Stromal cell of bone marrow (primary cell): ENCODE results near the gene MYO3B.

Experiments
- DNase-seq: peaks from one replicate; pipeline ENCODE4 v3.0.0-alpha.2; 2012; ENCODE audit warnings: low read depth

Gene MYO3B, protein sequence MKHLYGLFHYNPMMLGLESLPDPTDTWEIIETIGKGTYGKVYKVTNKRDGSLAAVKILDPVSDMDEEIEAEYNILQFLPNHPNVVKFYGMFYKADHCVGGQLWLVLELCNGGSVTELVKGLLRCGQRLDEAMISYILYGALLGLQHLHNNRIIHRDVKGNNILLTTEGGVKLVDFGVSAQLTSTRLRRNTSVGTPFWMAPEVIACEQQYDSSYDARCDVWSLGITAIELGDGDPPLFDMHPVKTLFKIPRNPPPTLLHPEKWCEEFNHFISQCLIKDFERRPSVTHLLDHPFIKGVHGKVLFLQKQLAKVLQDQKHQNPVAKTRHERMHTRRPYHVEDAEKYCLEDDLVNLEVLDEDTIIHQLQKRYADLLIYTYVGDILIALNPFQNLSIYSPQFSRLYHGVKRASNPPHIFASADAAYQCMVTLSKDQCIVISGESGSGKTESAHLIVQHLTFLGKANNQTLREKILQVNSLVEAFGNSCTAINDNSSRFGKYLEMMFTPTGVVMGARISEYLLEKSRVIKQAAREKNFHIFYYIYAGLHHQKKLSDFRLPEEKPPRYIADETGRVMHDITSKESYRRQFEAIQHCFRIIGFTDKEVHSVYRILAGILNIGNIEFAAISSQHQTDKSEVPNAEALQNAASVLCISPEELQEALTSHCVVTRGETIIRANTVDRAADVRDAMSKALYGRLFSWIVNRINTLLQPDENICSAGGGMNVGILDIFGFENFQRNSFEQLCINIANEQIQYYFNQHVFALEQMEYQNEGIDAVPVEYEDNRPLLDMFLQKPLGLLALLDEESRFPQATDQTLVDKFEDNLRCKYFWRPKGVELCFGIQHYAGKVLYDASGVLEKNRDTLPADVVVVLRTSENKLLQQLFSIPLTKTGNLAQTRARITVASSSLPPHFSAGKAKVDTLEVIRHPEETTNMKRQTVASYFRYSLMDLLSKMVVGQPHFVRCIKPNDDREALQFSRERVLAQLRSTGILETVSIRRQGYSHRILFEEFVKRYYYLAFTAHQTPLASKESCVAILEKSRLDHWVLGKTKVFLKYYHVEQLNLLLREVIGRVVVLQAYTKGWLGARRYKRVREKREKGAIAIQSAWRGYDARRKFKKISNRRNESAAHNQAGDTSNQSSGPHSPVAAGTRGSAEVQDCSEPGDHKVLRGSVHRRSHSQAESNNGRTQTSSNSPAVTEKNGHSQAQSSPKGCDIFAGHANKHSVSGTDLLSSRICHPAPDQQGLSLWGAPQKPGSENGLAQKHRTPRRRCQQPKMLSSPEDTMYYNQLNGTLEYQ (N-terminal part only)

DNA sequence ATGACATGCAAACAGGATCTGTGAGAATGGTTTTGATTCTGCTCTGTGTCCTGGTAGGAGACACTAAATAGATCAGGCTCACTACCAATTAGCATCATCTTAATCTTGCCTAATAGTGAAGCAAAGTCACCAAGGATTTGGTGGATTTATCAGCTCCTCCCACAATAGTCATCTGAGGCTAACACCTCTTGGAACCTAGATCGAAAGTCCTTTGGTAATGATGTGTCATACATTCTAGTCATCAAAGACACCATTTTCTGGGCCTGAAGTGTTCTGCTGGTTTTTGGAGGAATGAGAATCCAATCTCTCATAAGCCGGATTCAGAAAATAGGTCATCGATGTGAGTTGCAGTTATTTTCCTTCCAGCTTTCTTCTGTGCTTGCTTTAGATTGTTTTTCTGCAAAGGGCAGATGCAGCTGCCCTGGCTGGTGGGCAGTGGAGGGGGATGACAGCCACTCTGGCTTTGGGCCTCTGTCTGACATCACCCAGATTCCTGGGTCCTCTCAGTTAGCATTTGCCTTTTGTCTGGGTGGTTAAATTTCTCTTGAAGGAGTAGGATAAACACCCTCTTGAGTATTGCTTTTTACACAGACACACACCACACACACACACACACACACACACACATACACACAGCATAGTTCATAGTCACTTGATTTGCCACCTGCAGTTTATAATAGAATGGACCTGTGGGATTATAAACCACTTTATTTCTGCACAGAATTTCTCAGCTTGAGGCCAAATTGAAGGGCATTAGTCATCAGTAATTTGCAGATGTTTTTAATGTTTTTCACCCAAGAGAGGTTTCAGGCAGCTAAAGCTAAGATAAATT, at the start of gene MYO3B:
MYO3B (plus strand) TSS at position 198 of the 832 bp plus-strand sequence; CDS start at position 339, 141 bp downstream.
- peak; percentile 40 for DNase-seq

DNA sequence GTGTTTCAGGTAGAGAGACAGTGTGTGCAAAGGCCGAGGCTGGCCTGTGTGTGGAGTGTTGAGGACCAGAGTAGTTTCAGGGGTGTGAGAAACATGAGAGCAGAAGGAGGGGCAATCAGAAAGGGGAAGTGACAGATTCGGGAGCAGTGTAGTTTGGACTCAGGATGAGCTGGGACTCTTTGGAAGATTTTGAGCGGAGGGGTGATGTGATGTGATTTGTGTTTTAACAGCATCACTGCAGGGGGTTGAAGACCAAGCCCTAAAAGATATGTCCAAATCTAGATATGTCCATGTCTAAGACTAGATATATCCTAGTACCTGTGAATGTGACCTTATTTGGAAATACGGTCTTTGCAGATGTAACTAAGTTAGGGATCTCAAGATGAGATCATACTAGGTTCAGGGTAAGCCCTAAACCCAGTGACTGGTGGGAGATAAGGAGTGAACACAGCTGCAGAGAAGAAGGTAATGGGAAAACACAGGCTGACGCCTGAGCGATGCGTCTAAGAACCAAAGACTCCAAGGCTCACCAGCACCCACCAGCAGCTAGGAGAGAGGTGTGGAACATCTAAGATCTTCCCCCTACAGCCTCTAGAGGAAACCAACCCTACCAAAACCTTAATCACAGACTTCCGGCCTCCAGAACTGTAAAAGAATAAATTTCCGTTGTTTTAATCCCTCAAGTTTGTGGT, 38.5 kb upstream of the MYO3B start:
- no peak for DNase-seq

DNA sequence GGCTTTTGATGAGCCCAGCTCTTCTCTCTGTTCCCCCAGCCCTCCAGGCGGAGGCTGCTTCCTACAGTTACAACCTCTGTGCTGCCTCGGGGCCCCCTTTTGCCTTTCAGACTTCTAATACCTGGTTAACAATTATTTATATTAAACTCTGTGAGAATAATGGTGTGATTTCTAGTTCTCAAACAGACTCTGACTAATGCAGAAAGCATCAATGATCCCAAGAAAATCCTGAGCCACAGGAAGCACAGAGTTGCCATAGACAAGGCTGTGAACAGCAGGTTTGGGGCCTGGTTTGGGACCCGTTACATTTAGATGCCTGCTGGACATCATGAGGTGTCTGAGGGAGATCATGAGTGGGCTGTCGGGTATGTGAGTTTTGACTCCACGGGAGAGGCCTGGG, 37.4 kb upstream of the MYO3B start:
- DNase-seq: no peak

DNA sequence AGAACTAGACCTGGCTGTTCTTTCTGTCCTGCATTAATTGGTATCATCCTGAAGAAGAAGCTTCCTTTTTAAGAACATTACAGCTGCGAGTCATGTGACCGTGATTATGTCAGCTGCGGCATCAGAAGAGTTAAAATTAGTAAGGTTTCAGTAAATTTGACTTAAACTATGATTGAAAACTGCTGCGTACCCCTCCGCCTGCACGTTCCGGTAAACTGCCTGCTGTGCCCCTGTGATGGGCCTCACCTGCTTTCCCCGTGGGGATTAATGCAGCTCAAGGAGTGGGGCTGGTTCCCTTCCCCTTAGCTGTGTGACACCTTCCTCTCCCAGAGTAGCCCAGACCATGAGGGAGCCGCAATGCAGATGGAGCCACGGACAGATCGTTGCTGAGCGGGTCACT, 36.1 kb upstream of the MYO3B start:
- no peak for DNase-seq

GRCh38 chr2:170142502-170142901, 35.4 kb upstream of the MYO3B start:
- no peak for DNase-seq

DNA sequence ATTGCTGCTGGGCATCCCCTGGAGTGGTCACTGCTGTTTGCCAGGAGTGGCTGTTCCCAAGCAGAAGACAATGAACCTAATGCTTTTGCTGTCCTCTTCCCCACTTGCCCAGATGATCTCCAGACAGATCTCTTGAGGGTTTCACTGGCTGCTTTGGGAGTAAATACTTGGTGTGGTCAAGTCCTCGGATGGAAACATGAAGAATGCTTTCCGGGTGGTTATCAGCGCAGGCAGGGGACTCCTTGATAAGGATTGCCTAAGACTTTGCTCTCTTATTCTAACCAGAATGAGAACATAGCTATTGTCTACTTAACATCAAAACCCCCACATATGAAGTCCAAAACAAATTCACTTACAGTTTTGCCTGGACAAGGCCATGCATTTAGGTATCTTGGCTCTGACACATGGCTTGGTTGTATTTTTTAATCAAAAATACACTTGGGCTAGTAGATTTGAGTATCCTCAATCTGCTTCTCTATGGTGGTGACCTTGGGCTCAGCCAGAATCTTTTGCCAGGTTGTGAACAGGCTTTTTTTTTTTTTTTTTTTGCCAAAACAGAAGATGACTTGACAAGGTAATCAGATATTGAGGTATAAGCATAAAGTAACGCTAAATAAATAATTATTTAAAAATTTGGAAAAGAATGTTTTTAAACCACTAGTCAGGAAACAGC, 34.8 kb upstream of the MYO3B start:
- no peak for DNase-seq

DNA sequence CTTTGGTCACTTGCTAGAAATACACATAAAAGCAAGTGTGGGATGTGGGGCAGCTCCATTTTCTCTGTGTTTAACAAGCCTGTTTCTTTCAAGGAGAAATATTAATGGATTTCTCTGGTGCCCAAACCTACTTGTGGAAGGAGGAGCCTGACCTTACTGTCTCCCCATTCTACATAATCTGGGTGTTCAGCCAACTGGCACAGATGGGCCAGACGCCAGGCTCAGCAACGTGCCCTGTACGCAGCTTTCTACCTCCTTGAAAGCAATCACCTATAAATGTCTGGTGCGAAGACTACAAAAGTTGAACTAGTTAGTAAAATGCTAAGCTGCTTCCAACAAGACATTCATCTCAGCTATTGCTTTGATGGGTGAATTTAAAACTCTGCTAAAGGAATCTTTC, 33.2 kb upstream of the MYO3B start:
- DNase-seq: no peak

DNA sequence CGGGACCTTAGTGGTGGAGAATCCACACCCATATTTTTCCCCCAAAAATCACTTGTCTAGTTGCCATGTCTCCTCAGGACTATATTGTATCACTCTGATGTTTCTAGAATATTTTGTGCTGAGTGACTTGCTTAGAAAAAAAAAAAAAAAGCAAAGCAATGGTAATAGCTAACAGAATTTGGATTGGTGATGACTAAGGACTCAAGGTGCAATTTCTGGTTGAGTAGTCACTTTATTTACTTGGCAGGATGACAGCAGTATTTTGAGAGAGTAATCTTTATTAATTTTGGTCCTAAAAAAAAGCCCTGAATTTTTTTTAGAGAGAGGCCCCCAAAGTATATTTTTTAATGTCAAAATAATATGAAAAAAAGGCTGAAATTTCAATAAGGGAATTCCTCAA, 32.8 kb upstream of the MYO3B start:
- DNase-seq: no peak

DNA sequence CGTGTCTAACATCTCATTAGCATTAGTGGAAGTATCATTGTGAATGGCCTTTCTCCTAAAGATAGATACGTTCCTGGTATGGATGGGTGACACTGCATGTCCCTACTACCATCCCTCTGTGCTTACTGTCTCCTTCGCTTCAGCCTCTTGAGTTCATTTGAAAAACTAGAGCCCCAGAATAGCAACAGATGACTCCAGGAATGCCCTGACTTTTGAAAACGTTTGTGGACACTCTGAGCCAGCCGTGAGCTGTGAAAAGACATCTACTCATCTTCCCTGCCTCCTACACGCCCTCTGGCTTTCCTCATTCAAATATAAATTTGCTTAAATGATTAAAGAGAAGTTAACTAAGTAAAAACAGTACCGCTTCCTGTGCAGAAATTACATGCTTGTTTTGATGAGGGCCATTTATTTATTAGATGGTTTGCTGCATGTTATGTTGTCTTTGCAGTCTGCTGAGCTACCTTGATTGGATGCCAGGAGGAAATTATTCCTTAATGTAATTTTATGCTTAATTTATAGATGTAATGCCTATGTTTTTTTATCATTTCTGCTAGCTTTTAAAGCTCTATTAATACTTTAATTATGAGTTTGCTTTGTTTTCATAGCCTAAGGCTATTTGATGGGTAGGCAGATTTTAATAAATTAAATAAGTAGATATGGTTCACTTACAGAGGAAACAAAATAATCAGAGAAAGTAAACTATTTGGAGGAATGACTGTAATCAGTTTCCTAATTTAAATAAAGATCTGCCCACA, 32.1 kb upstream of the MYO3B start:
- DNase-seq: no peak

- DNase-seq: no peak
Measured at GRCh38 chr2:170146784-170147183, 31.2 kb upstream of the MYO3B start.

DNA sequence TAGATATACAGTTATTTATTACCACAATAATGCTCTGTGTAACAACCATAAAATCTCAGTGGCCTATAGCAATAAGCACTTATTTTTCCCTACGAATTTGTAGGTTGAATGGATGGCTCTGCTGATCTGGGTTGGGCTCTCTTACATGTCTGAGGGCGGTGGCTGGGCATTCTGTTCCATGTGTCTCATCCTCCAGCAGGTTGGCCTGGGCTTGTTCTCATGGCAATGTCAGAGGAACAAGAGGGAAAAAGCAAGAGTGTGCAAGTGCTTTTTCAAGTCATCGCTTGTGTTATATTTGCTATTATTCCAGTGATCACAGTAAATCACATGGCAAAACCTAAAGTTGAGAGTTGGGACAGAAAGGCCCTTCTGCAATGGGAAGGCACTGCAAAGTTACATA, 30.4 kb upstream of the MYO3B start:
- DNase-seq: no peak

- no peak for DNase-seq
Measured at GRCh38 chr2:170148161-170148560, 29.8 kb upstream of the MYO3B start.

GRCh38 chr2:170152421-170152820, 25.5 kb upstream of the MYO3B start:
- no peak for DNase-seq

GRCh38 chr2:170155022-170155722, 22.8 kb upstream of the MYO3B start:
- DNase-seq: no peak

- no peak for DNase-seq
Measured at GRCh38 chr2:170155723-170156253, 22.2 kb upstream of the MYO3B start.

DNA sequence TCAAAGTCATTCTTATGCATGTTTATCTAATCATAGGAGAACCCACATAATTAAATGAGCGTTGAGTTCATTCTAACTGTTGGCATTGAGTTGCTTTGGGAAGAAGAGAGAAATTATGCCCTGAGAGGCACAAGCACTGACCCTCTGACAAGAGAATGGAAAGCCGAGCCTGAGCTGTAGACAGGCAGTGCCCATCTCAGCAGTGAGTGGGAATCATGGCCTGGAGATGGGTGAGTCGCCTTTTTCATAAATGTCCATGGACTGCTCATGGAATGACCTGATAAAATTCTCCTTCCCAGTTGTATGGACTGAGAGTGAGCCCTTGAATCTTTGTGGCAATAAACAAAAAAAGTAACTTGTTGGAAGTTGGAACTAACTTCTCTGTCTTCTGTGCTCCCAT, 21.4 kb upstream of the MYO3B start:
- DNase-seq: no peak

DNA sequence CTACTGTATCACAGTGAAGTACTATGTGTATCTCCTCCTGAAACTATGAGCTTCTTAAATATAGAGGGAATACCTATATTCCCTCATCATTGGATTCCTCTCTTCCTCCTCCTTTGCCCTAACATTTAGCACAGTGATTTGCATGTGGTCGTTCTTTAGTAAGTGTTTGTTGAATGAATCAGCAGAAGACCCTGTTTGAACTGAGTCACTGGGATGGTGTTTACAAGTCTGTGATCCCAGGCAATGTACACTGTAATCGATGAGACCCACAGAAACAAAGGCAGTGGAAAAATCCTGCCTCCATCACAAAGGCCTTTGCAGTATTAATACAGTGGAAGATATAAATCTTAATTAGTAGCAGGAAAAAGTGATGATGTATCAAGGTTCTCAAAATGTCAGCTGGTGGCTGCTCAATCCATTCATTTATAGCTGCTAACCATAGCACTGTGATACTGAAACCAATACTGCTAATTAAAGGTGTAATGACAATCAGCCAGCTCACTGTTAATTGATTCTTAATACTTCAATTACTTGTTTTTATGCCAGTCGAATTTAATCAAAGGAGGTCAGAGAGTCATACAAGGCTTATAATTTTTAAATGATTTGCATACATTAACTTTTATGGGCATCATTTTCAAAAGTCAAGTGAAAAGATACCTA, 20.8 kb upstream of the MYO3B start:
- DNase-seq: no peak

DNA sequence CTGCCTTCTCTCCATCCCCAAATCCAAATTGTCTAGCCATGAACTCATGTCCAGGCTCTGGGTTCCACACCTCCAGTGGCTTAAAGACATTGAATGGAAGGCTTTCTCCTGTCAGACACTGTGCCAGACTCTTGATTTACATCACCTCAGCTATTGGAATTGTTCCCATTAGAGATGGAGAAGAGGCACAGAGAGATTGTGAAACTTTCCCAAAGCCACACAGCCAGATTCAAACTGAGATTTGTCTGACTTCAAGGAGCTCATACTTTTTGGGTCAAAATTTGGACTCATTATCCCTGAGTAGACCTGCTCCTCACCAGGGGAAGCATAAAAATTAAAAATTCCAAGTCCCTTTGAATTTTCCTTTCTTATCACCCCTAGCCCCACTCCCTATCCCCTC, 18.9 kb upstream of the MYO3B start:
- DNase-seq: no peak
